CD8-positive, alpha-beta memory T cell (primary cell): ENCODE data around the gene LY6G5C. TPM values are rescaled to one million over a fixed set of nuclear protein-coding genes. Genes with fewer than 3 reads are reported as not detected.

ENCODE experiments used
- CTCF ChIA-PET: fragments of 350-600 bp; sonication (Branson Sonifier 250); formaldehyde crosslinking; loops from one replicate; lab custom pipeline; 2021; ENCODE audit warnings: antibody characterized with exemption; lab: Charles Lee
- POLR2A ChIA-PET: fragments of 350-600 bp; sonication (Branson Sonifier 250); formaldehyde crosslinking; loops from one replicate; lab custom pipeline; 2021; ENCODE audit warnings: antibody characterized with exemption; lab: Charles Lee
- DNase-seq, 5 donors: peaks; one replicate each; pipeline versions ENCODE4 v3.0.0 to v3.0.0-alpha.2; 2020 to 2022; ENCODE audit warnings: mixed read lengths in 1 of 5
- H3K27ac ChIP-seq: one replicate; pipeline ENCODE4 v1.7.0; 2013; ENCODE audit warnings: low read depth, mild to moderate bottlenecking, low read length, moderate library complexity
- H3K27me3 ChIP-seq: 2 replicates; pipeline ENCODE4 v1.7.0; 2013; ENCODE audit warnings: low read length, mild to moderate bottlenecking; ENCODE audit not compliant: insufficient read depth, poor library complexity, severe bottlenecking
- H3K36me3 ChIP-seq: 2 replicates; pipeline ENCODE4 v1.7.0; 2013; ENCODE audit warnings: mild to moderate bottlenecking, low read length, moderate library complexity; ENCODE audit not compliant: insufficient read depth
- H3K4me1 ChIP-seq: 2 replicates; pipeline ENCODE4 v1.7.0; 2013; ENCODE audit warnings: mild to moderate bottlenecking, low read length, moderate library complexity; ENCODE audit not compliant: insufficient read depth
- H3K4me3 ChIP-seq: 2 replicates; pipeline ENCODE4 v1.7.0; 2013; ENCODE audit warnings: mild to moderate bottlenecking, low read length
- H3K9me3 ChIP-seq: 2 replicates; pipeline ENCODE4 v1.7.0; 2013; ENCODE audit warnings: mild to moderate bottlenecking, low read length
- H3K27ac Mint-ChIP-seq, 8 donors: one replicate each; pipeline ENCODE4 v1.8.0; 2020 to 2021; ENCODE audit warnings: mixed read lengths in 8 of 8, mild to moderate bottlenecking in 6 of 8, inconsistent platforms in 3 of 8, moderate library complexity in 3 of 8
- H3K27me3 Mint-ChIP-seq, 2 donors: one replicate each; pipeline ENCODE4 v1.8.0; 2020 to 2021; ENCODE audit warnings: mixed read lengths in 2 of 2, mild to moderate bottlenecking in 1 of 2, moderate library complexity in 1 of 2
- H3K36me3 Mint-ChIP-seq, 3 donors: one replicate each; pipeline ENCODE4 v1.8.0; 2020 to 2021; ENCODE audit warnings: mixed read lengths in 3 of 3, inconsistent platforms in 1 of 3, mild to moderate bottlenecking in 1 of 3
- H3K4me1 Mint-ChIP-seq, 3 donors: one replicate each; pipeline ENCODE4 v1.8.0; 2020 to 2021; ENCODE audit warnings: mixed read lengths in 3 of 3, inconsistent platforms in 1 of 3, mild to moderate bottlenecking in 1 of 3
- H3K4me3 Mint-ChIP-seq, 7 donors: one replicate each; pipeline ENCODE4 v1.8.0; 2020 to 2021; ENCODE audit warnings: mixed read lengths in 7 of 7, mild to moderate bottlenecking in 6 of 7, moderate library complexity in 4 of 7, inconsistent platforms in 2 of 7
- H3K9me3 Mint-ChIP-seq, 5 donors: one replicate each; pipeline ENCODE4 v1.8.0; 2020 to 2022; ENCODE audit warnings: mixed read lengths in 5 of 5, mild to moderate bottlenecking in 3 of 5, moderate library complexity in 2 of 5, inconsistent platforms in 1 of 5
- polyA plus RNA-seq: library from polyadenylated mRNA; unstranded; fragments of 300-500 nt; fragmentation: Illumina TruSeq; gene quantifications from one replicate; pipeline ENCODE4 v1.2.3, GENCODE V29; 2021
- total RNA-seq, 2 experiments: library from RNA; stranded (reverse); gene quantifications; one replicate each; pipeline ENCODE4 v1.2.3, GENCODE V29; 2021

The LY6G5C gene
- total and polyA plus RNA-seq, 3 experiments from 2014 or later, result 3.5 to 10.3 (median 4.5) TPM

GRCh38 chr6:31669676-31670075, 11.2 kb downstream of the LY6G5C start, which contains the start of gene LY6G5B:
Gene LY6G5B (plus strand): TSS chr6:31669976. CDS start chr6:31670951, 975 bp downstream.
- Mint-ChIP-seq H3K36me3 (peaks cover 0 to 82% (median 11%) of the 10 kb centered on the region in 3 donors), H3K4me3 (peak within 1 kb of the TSS in 1 of 7 donors; percentile 73), H3K27ac (peak within 1 kb of the TSS in 3 of 8 donors; percentile 22 to 52 (median 36)), H3K4me1 (peaks cover 23 to 37% (median 32%) of the 10 kb centered on the region in 3 donors), H3K27me3 (no peaks in the 10 kb centered on the region), H3K9me3 (no peaks in the 10 kb centered on the region)
- Histone ChIP-seq H3K4me3 (no peak within 1 kb of the TSS), H3K27ac (no peak within 1 kb of the TSS), H3K9me3 (no peaks in the 10 kb centered on the region), H3K27me3 (no peaks in the 10 kb centered on the region), H3K4me1 (peaks cover 20% of the 10 kb centered on the region), H3K36me3 (peaks cover 49% of the 10 kb centered on the region)
- DNase-seq, result no peak
- ChIA-PET CTCF (interaction anchor here (0.9 to 1.3 kb wide), 2 partner anchors 14 to 17 kb away, joined by 4 read pairs; partner anchors contain the start of gene BAG6), POLR2A (interaction anchor here (0.5 to 1.1 kb wide), 3 partner anchors 77 to 194 kb away, joined by 3 to 4 read pairs (median 3); partner anchors contain the start of gene NCR3)

- no peaks in the 10 kb centered on the region for H3K9me3 Mint-ChIP-seq
- DNase-seq, result no peak
- H3K36me3 ChIP-seq, result peaks cover 48% of the 10 kb centered on the region
- ChIA-PET CTCF (no interaction called here), POLR2A (interaction anchor here (0.9 to 3.1 kb wide), 3 partner anchors 14 to 90 kb away, joined by 3 to 13 read pairs (median 5); partner anchors contain the start of genes ABHD16A and BAG6)
- H3K36me3 Mint-ChIP-seq, result peaks cover 0 to 88% (median 8%) of the 10 kb centered on the region in 3 donors
- H3K27ac ChIP-seq, result peak overlapping the region; percentile 97
- H3K27me3 Mint-ChIP-seq, result no peaks in the 10 kb centered on the region
- peaks cover 41% of the 10 kb centered on the region for H3K4me1 ChIP-seq
- H3K4me3 Mint-ChIP-seq, result peak overlapping the region; percentile 93 to 99 (median 94)
- H3K9me3 ChIP-seq, result no peaks in the 10 kb centered on the region
- peaks cover 49 to 67% (median 54%) of the 10 kb centered on the region in 3 donors for H3K4me1 Mint-ChIP-seq
- H3K27me3 ChIP-seq, result no peaks in the 10 kb centered on the region
- peak overlapping the region; percentile 97 for H3K4me3 ChIP-seq
- H3K27ac Mint-ChIP-seq, result peak overlapping the region; percentile 91 to 100 (median 98)
Measured at GRCh38 chr6:31666337-31666965, 14.4 kb downstream of the LY6G5C start.

GRCh38 chr6:31665501-31666336, 15.1 kb downstream of the LY6G5C start, which contains the start of gene CSNK2B:
Gene CSNK2B (plus strand): TSS chr6:31666080. CDS start chr6:31666832, 752 bp downstream.
- H3K4me3 ChIP-seq, result peak within 1 kb of the TSS; percentile 97

GRCh38 chr6:31664790-31665500, 15.9 kb downstream of the LY6G5C start, which contains the start of gene GPANK1:
Gene GPANK1 (minus strand): TSS chr6:31664997. CDS start chr6:31664478, 519 bp downstream.
- Mint-ChIP-seq H3K9me3 (no peaks in the 10 kb centered on the region), H3K36me3 (peaks cover 0 to 85% (median 8%) of the 10 kb centered on the region in 3 donors), H3K4me3 (peak within 1 kb of the TSS; percentile 93 to 99 (median 94)), H3K27ac (peak within 1 kb of the TSS; percentile 91 to 100 (median 98)), H3K4me1 (peaks cover 61 to 81% (median 66%) of the 10 kb centered on the region in 3 donors), H3K27me3 (no peaks in the 10 kb centered on the region)
- Histone ChIP-seq H3K27ac (peak within 1 kb of the TSS; percentile 97), H3K27me3 (no peaks in the 10 kb centered on the region), H3K4me1 (peaks cover 47% of the 10 kb centered on the region), H3K9me3 (no peaks in the 10 kb centered on the region), H3K36me3 (peaks cover 35% of the 10 kb centered on the region), H3K4me3 (peak within 1 kb of the TSS; percentile 97)
- peak; percentile 81 to 95 (median 89) for DNase-seq
- ChIA-PET POLR2A (interaction anchor here (0.6 to 6.0 kb wide), 15 partner anchors 12 to 307 kb away, joined by 3 to 112 read pairs (median 5); partner anchors contain the start of genes ABHD16A, APOM, BAG6 and DDX39B), CTCF (interaction anchor here (1.2 to 4.5 kb wide), 6 partner anchors 12 to 198 kb away, joined by 3 to 39 read pairs (median 4); partner anchors contain the start of genes BAG6, DDAH2 and NEU1)

More at GRCh38 chr6:31665501-31666336, 15.1 kb downstream of the LY6G5C start, which contains the start of gene CSNK2B:
- ChIA-PET CTCF (interaction anchor here (1.2 to 4.5 kb wide), 4 partner anchors 13 to 197 kb away, joined by 3 to 39 read pairs (median 6); partner anchors contain the start of genes BAG6, DDAH2 and NEU1), POLR2A (interaction anchor here (0.7 to 6.0 kb wide), 10 partner anchors 13 to 306 kb away, joined by 3 to 112 read pairs (median 6); partner anchors contain the start of genes ABHD16A, APOM, BAG6 and DDX39B)
- Mint-ChIP-seq H3K9me3 (no peaks in the 10 kb centered on the region), H3K36me3 (peaks cover 0 to 86% (median 8%) of the 10 kb centered on the region in 3 donors), H3K27me3 (no peaks in the 10 kb centered on the region), H3K4me1 (peaks cover 55 to 73% (median 61%) of the 10 kb centered on the region in 3 donors), H3K4me3 (peak within 1 kb of the TSS; percentile 93 to 99 (median 94)), H3K27ac (peak within 1 kb of the TSS; percentile 91 to 100 (median 98))
- H3K27me3 ChIP-seq, result no peaks in the 10 kb centered on the region
- H3K9me3 ChIP-seq, result no peaks in the 10 kb centered on the region
- H3K4me1 ChIP-seq, result peaks cover 47% of the 10 kb centered on the region
- DNase-seq, result peak; percentile 98
- peak within 1 kb of the TSS; percentile 97 for H3K27ac ChIP-seq
- peaks cover 41% of the 10 kb centered on the region for H3K36me3 ChIP-seq

- Histone ChIP-seq H3K4me1 (peaks cover 55% of the 10 kb centered on the region), H3K27me3 (no peaks in the 10 kb centered on the region), H3K36me3 (peaks cover 28% of the 10 kb centered on the region), H3K4me3 (peak overlapping the region; percentile 97), H3K9me3 (no peaks in the 10 kb centered on the region), H3K27ac (peak overlapping the region; percentile 97)
- Mint-ChIP-seq H3K36me3 (peaks cover 0 to 82% (median 8%) of the 10 kb centered on the region in 3 donors), H3K27me3 (no peaks in the 10 kb centered on the region), H3K4me1 (peaks cover 67 to 87% (median 74%) of the 10 kb centered on the region in 3 donors), H3K4me3 (peak overlapping the region; percentile 93 to 99 (median 94)), H3K9me3 (no peaks in the 10 kb centered on the region), H3K27ac (peak overlapping the region; percentile 91 to 100 (median 98))
- peak in 1 of 5 donors; percentile 18 for DNase-seq
- CTCF ChIA-PET, result interaction anchor here (0.8 to 4.5 kb wide), 9 partner anchors 12 to 199 kb away, joined by 3 to 39 read pairs (median 4); partner anchors contain the start of genes BAG6, DDAH2 and NEU1
- POLR2A ChIA-PET, result interaction anchor here (0.6 to 6.0 kb wide), 13 partner anchors 11 to 295 kb away, joined by 3 to 112 read pairs (median 5); partner anchors contain the start of genes ABHD16A, APOM, BAG6 and DDX39B
Measured at GRCh38 chr6:31663961-31664789, 16.7 kb downstream of the LY6G5C start.
